ENCODE measurements around the gene CHN1.

GRCh38 chr2:174749793-174750192 is 255.4 kb downstream of the CHN1 start:
- TF ChIP-seq POLR2A (IDR thresholded peaks at IDR 0.05) (no peak), CTCF (IDR thresholded peaks at IDR 0.05) (no peak)

Data from upper lobe of left lung (tissue), 4 donors.